AG04450 (cell line): ENCODE data around the gene MPP1. TPM values are rescaled to one million over a fixed set of nuclear protein-coding genes. Genes with fewer than 3 reads are reported as not detected.
A peak's percentile ranks its signal among the peaks of the same experiment; 100 is the strongest.

Experiments used
- CTCF ChIA-PET: fragments of 300-600, 350-600 bp; formaldehyde crosslinking; extraction: SDS; loops from one replicate; lab custom pipeline; 2022; ENCODE audit warnings: antibody characterized with exemption, inconsistent platforms; lab: Charles Lee
- POLR2A ChIA-PET: fragments of 350-600 bp; formaldehyde crosslinking; extraction: SDS; loops from one replicate; lab custom pipeline; 2021; ENCODE audit warnings: antibody characterized with exemption, inconsistent platforms; lab: Yijun Ruan, JAX
- DNase-seq: peaks from one replicate; pipeline ENCODE4 v3.0.0-alpha.2; 2011; ENCODE audit warnings: low read depth, low spot score
- H3K27ac ChIP-seq: one replicate; pipeline ENCODE4 v1.5.1; 2012; ENCODE audit warnings: low read depth, low read length, control low read depth
- H3K27me3 ChIP-seq: one replicate; pipeline ENCODE4 v1.6.0; 2012; ENCODE audit warnings: low read length; ENCODE audit not compliant: control insufficient read depth, insufficient read depth
- H3K4me3 ChIP-seq: 2 replicates; pipeline ENCODE4 v1.5.1; 2011; ENCODE audit warnings: mild to moderate bottlenecking, low read depth, low read length, control low read depth
- H3K9me3 ChIP-seq: 2 replicates; pipeline ENCODE4 v1.5.1; 2012; ENCODE audit warnings: low read length; ENCODE audit not compliant: control insufficient read depth, insufficient read depth
- polyA plus RNA-seq: library from polyadenylated mRNA; depleted of rRNA; stranded (reverse); fragments of >200 nt; gene quantifications from 2 replicates; pipeline ENCODE4 v1.2.3, GENCODE V29; 2011
- TF ChIP-seq, protein P1 (sequence below): IDR thresholded peaks from 2 replicates; pipeline ENCODE4 v1.5.1; 2011; ENCODE audit warnings: low read depth, low read length, control low read depth, inconsistent platforms

The MPP1 gene
- polyA plus RNA-seq, 1 experiment: 30.3 TPM

DNA sequence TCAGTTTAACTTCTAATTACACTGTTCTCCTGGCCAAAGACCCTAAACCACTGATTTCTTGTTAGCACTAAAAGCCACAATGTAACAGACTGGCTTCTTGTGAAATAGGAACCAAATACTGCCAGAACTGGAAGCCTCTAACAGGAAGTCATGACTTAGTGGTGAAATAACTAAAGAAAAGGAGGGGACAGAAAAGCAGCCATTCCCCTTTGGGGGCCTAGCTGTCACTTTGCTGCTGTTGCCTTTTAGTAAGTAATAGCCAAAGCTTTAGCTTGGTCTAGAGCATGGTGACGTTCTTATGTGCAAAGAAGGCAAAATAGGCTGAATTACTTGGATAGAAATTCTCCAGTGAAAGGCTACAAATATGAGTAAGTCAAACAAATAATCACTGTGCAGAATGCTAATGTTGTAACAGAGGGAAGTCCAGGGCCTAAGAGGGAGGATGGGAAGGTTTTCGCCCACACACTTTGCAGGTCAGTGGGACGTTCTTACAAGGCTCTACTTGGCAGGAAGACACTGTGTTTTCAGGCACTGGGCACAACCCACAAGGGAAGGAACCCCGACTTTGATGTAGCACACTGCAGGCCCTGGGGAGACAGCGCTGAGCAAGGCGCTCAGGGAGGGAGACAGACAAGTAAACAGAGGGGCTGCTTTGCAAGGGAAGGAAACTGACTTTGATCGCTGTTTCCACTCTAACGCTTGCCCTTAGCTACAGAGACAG, 71.1 kb downstream of the MPP1 start:
- H3K27ac ChIP-seq: peak overlapping the region; percentile 87
- no peaks in the 10 kb centered on the region for H3K27me3 ChIP-seq
- no peaks in the 10 kb centered on the region for H3K9me3 ChIP-seq
- no peak for DNase-seq
- ChIA-PET CTCF (interaction anchor here (3.3 kb wide), 1 partner anchor 15 kb away, joined by 19 read pairs; no protein-coding TSS in a partner anchor), POLR2A (no interaction called here)
- TF ChIP-seq, protein P1, sequence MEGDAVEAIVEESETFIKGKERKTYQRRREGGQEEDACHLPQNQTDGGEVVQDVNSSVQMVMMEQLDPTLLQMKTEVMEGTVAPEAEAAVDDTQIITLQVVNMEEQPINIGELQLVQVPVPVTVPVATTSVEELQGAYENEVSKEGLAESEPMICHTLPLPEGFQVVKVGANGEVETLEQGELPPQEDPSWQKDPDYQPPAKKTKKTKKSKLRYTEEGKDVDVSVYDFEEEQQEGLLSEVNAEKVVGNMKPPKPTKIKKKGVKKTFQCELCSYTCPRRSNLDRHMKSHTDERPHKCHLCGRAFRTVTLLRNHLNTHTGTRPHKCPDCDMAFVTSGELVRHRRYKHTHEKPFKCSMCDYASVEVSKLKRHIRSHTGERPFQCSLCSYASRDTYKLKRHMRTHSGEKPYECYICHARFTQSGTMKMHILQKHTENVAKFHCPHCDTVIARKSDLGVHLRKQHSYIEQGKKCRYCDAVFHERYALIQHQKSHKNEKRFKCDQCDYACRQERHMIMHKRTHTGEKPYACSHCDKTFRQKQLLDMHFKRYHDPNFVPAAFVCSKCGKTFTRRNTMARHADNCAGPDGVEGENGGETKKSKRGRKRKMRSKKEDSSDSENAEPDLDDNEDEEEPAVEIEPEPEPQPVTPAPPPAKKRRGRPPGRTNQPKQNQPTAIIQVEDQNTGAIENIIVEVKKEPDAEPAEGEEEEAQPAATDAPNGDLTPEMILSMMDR: no peak
- peak overlapping the region; percentile 5; the same call in 1 of the 2 replicates for H3K4me3 ChIP-seq

DNA sequence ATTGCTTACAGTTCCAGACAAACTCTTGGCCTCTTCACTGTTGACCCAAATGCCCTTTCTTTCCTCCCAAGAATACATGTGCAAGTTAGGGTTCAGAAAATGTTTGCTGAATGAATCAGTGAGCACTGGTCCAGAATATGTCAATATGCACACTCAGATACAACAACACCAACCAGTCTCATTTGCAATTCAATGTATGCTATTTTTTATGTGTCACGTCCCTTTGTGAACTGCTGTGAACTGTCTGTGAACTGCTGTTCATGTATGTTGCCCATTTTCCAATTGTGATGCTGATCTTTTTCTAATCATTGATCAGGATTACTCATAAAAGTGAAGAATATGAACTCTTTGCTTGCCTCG, 72.2 kb downstream of the MPP1 start:
- Histone ChIP-seq H3K4me3 (no peak overlapping the region; the same call in 1 of the 2 replicates), H3K9me3 (no peaks in the 10 kb centered on the region), H3K27ac (no peak overlapping the region), H3K27me3 (no peaks in the 10 kb centered on the region)
- POLR2A ChIA-PET: no interaction called here
- CTCF ChIA-PET: interaction anchor here (3.3 kb wide), 1 partner anchor 16 kb away, joined by 19 read pairs; no protein-coding TSS in a partner anchor
- no peak for DNase-seq
- TF ChIP-seq, protein P1: no peak

DNA sequence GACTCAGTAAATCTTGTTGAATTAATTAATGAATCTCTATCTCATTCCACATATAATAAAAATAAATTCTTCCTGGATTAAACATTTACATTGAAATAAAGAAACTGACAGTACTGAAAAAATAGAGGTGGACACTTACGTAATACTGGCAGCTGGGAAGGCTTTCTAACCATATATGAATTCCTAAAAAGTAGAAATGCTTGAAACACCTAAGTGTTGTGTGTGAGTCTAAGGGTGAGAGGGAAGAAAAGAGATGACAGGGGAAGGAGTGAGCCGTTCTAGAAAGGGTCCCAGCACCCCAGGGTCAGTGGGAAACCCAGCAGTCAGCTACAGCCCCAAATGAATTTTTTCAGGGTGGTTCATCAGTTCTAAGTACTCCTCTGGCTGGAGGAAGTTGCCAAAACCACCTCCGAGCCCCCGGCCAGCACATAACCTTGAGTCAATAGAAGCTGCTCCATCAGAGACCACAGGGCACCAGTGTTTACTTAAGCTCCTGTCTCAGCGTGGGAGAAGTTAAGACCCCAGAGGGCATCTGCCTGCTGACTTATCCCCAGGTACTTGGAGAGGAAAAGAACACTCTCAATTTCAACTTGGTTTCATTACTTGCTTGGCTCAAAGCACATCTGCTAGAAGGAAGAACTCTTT, 72.7 kb downstream of the MPP1 start:
- ChIA-PET CTCF (interaction anchor here (0.6 to 3.3 kb wide), 3 partner anchors 13 to 302 kb away, joined by 3 to 19 read pairs (median 3); no protein-coding TSS in a partner anchor), POLR2A (no interaction called here)
- peak overlapping the region; percentile 54 for H3K27ac ChIP-seq
- DNase-seq: no peak
- TF ChIP-seq, protein P1: no peak
- H3K4me3 ChIP-seq: no peak overlapping the region; the same call in 1 of the 2 replicates
- no peaks in the 10 kb centered on the region for H3K27me3 ChIP-seq
- no peaks in the 10 kb centered on the region for H3K9me3 ChIP-seq

DNA sequence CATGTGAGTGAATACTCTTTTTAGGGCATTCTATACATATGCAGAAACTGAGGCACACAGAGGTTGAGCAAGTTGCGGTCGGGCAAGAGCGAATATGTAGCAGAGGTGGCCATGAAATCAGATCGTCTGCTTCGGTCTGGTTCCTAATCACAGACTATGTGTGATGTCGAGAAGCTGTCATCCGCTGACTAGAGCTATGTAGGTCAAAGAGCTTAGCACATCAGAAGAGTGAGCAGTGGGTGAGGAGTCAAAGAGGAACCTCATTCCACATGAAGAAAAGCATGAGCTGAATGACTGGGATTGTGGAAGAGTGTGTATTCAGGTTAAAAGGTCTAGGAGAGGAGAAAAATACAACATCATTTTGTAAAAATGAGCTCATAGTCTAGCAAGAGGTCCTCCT, 73.4 kb downstream of the MPP1 start:
- POLR2A ChIA-PET: no interaction called here
- Histone ChIP-seq H3K4me3 (no peak overlapping the region), H3K27me3 (no peaks in the 10 kb centered on the region), H3K9me3 (no peaks in the 10 kb centered on the region), H3K27ac (no peak overlapping the region)
- TF ChIP-seq, protein P1: no peak
- CTCF ChIA-PET: interaction anchor here (0.6 to 3.3 kb wide), 3 partner anchors 12 to 302 kb away, joined by 3 to 19 read pairs (median 3); no protein-coding TSS in a partner anchor
- DNase-seq: no peak

DNA sequence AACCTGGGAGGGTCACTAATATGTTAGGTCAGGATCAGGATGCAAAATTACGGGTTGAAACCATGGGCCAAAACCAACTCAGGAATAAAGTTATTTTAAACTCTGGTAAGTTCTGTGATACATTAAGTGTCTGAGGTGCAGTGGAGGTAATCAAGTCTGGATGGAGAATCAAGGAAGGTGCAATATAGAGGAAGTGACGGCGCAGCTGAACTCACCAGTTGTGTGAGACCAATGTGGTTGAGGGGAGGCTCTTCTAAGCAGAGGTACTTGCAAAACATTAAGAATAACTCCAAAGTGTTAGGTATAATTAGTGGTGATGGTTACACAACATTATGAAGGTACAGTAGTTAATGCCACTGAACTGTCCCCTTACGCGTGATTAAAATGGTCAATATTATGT, 74.1 kb downstream of the MPP1 start:
- TF ChIP-seq, protein P1: no peak
- POLR2A ChIA-PET: no interaction called here
- Histone ChIP-seq H3K4me3 (no peak overlapping the region), H3K27ac (no peak overlapping the region), H3K27me3 (no peaks in the 10 kb centered on the region), H3K9me3 (no peaks in the 10 kb centered on the region)
- CTCF ChIA-PET: interaction anchor here (1.4 to 3.3 kb wide), 2 partner anchors 12 to 18 kb away, joined by 3 to 19 read pairs; no protein-coding TSS in a partner anchor
- no peak for DNase-seq
